COLO668 (cell line): ENCODE data around the gene COX7C.
"Not testable (repeated sequence)": the region's sequence is repeated elsewhere in the genome, so short reads cannot be mapped to it uniquely, and the experiment has no call there.

Experiments
- DNase-seq: peaks from one replicate; lab custom pipeline; 2025; ENCODE audit not compliant: unreplicated experiment; lab: John Stamatoyannopoulos, UW

COX7C gene, protein sequence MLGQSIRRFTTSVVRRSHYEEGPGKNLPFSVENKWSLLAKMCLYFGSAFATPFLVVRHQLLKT

DNA sequence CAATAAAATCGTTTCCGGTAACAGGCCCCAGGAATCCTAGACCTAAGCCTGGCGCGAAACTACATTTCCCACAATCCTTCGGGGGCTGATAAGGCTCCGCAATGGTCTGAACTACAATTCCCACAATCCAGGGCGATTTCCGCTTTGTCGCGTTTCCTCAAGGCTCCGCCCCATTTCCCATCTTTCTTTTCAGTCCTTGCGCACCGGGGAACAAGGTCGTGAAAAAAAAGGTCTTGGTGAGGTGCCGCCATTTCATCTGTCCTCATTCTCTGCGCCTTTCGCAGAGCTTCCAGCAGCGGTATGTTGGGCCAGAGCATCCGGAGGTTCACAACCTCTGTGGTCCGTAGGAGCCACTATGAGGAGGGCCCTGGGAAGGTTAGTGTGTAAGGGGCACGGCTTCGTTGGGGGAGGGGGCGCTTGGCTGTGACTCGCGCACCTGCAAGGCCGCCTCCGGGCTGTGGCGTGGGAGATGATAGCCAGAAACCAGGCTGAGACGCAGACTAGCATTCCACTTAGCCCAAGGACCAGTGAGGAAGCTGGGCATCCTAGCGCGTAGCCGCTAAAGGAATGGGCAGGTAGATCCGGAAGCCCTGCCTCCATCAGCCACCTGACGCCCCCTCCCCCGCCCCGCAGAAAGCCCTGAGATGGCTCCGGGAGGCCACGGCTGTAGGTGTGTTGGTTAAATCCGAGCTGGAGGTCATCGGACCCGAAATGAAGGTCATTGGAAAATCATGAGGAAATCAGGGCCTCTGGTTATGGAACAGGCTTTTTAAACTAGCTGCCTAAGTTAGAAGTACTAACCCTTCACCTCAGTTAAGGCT lies at the start of gene COX7C:
COX7C (plus strand) TSS at position 186 of the 821 bp plus-strand sequence; CDS start at position 301, 115 bp downstream.
- DNase-seq: peak; percentile 88

DNA sequence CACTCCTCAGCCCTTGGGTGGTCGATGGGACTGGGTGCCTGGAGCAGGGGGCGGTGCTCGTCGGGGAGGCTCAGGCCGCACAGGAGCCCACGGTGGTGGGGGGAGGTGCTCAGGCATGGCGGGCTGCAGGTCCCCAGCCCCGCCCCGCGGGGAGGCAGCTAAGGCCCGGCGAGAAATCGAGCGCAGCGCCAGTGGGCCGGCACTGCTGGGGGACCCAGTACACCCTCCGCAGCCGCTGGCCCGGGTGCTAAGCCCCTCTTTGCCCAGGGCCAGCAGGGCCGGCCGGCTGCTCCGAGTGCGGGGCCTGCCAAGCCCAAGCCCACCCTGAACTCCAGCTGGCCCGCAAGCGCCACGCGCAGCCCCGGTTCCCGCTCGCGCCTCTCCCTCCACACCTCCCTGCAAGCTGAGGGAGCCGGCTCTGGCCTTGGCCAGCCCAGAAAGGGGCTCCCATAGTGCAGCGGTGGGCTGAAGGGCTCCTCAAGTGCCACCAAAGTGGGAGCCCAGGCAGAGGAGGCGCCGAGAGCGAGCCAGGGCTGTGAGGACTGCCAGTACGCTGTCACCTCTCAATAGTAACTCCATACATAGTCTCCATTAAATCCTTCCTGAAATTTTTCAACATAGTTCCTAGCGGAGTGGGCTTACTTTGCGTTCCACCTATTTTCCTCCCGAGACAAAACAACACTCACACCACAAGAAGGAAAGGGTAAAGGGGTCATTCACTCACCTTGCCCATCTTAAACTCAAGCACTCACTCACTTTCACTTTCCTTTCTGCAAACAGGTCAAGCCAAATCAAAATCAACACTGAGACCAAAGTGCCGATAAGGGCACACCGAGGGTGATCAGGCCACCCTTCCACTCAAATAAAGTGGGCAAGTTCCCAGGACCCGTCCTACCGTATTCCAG lies 48.0 kb upstream of the COX7C start:
- DNase-seq: not testable (repeated sequence)

DNA sequence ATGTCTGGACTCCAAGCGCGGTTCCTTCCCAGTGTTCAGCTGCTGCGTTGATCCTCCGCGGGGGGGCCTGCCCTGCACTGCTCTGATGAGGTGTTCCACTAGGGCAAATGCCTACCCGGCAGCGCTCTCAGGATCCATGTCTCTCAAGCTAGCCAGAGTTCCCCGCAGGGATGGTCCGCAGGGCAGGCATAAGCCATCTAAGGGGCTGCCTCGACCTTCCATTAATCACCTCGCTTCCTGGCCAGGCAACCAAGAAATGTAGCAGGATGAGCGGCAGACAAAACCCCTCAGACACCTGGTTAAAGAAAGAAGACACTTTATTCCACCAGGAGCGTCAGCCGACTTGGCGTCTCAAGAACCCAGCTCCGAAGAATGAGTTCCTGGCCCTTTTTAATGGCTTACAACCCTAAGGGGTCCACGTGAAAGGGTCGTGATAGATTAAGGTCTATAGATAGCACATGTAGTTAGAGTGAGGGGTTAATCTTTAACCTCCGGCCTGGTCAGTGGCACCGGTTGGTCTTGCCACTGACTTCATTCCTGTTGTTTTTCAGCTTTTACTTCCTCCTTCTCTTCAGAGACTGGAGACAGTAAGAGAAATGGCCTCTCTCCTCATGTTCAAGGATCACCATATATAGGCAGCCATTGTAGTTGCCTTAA lies 47.2 kb upstream of the COX7C start:
- DNase-seq: no peak

DNA sequence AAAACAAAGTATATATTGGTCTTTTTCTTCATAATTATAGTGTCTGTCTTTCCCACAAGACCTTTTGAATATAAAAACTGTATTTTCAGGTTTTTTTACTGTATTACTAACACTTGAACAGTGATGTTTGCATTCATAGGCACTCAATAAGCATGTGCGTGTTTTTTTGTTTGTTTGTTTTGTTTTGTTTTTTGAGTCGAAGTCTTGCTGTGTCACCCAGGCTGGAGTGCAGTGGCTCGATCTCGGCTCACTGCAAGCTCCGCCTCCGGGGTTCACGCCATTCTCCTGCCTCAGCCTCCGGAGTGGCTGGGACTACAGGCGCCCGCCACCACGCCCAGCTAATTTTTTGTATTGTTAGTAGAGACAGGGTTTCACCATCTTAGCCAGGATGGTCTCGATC lies 46.6 kb upstream of the COX7C start:
- not testable (repeated sequence) for DNase-seq

DNA sequence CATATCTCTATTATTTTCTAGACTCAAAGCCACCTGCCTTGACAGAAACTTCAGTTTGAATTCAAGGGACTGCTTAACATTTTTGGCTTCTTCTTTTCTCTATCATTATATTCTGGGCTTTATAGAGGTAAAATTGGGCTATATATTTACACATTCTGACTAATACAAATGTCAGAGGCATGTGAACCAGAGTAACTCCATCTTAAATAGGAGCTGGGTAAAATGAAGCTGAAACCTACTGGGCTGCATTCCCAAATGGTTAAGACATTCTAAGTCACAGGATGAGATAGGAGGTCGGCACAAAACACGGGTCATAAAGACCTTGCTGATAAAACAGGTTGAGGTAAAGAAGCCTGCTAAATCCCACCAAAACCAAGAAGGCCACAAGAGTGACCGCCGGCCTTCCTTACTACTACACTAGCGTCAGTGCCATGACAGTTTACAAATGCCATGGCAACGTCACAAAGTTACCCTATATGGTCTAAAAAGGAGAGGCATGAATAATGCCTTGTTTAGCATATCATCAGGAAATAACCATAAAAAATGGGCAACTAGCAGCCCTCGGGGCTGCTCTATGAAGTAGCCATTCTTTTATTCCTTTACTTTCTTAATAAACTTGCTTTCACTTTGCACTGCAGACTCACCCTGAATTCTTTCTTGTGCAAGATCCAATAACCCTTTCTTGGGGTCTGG lies 44.8 kb upstream of the COX7C start:
- no peak for DNase-seq

DNA sequence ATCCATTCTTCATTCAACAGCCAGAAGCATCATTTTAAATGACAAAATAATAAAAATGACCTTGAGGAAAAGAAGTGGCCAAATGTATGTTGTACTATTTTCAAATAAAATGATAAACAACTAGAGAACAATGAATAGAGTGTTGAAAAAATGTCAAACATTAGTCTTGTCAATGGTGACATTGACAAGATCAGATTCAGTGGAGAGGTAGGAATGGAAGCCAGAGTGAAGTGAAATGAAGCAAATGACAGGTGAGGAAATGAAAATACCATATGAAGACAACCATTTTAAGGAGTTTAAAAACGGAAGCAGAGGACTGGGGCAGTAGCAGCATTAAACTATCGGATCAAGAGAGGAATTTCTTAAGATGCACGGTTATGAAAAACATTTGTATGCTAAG lies 38.2 kb upstream of the COX7C start:
- DNase-seq: no peak

DNA sequence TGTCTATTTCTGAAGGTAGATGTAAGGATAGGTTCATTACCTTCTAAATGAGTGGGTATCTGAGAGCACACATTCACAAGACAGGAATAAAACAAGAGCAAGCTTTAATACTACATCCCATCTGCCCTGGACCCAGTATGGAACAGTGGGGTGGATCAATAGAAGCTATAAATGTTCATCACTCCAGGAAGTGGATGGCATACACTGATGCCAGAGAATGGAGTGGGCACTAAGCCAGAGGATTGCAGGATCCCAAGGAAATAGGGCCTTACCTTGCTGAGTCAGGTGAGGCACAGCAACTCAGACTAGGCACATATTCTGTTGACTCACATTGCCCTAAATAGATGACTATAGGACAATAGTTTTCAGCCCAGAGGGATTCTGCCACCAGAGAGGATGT lies 21.3 kb upstream of the COX7C start:
- DNase-seq: no peak

DNA sequence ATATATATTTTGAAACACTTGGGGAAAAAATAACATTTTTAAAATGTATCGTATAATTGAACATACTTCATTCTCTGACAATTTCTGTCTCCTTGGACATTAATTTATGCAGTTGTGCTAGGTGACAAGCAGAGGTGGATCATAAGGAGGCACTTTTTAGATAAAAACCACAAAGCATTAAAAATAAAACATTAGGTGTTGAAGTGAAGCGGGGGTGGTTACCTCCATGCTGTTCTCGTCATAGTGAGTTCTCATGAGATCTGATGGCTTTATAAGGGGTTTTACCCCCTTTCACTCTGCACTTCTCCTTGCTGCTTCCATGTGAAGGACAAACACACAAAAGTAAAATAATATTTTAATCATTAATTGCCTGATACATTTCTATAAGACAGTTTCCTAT lies 11.9 kb upstream of the COX7C start:
- no peak for DNase-seq

DNA sequence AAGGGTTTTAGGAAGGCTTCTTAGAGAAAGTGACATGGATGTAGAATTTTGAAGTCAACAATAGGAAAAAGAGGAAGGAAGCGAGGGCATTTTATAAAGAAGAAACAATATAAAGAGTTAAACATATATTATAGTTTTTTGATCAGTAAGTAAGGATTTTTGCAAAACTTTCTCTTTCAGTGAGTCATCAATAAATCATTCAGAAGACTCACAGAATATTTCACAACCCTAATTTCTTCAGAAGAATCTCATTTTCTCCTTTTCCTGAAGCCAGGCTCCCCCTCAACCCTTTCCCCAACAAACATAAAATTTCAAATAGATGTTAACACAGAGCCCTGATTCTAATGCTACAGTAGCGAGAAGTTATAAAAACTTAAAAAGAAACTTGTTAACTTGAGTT lies 4.3 kb upstream of the COX7C start:
- DNase-seq: no peak

DNA sequence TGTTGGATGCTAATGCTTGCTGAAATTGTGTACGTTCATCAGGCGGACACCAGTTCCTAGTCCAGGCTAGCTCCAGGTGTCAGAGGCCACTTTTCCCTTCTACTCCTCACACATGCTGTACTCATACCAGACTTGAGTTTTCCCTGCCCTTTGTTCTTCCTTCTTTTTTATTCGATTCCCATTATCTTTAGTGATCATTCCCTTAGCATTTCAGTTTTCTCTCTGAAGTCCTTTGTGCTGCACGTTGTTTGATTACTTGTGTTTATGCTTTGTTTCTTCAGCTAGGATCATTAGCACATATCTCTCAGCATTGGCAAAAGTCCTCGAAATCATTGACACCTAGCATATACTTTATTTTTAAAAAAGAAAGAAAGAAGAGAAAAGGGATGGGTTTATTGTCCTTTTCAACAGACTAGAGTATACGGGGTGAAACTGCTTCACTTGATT lies 409 bp upstream of the COX7C start:
- no peak for DNase-seq

DNA sequence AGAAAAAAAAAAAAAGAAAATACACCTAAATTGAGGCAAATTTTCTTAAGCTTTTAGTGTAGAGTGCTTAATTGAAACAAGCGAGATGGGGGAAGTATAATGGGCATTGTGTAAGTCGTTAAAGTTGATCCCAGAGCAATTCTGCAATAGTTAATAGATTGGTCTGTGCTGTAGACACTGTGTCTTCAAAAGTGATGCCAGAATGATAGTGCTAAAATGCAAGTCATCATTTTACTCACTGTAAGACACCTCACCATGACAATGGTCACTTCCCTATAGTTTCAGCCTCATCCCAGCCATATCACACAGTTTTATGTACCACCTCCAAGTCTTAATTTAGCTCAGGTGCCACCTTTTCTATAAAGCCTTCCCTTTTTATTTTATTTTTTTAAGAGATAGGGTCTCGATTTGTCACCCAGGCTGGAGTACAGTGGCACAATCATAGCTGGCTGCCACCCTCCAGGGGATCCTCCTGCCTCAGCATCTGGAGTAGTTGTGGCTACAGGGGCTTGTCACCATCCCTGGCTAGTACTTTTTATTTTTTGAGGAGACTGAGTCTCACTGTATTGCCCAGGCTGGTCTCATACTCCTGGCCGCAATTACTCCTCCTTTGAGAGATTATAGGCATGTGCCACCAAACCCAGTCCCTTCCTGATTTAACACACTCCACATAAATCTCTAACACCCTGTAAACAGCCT lies 6.2 kb downstream of the COX7C start:
- no peak for DNase-seq

DNA sequence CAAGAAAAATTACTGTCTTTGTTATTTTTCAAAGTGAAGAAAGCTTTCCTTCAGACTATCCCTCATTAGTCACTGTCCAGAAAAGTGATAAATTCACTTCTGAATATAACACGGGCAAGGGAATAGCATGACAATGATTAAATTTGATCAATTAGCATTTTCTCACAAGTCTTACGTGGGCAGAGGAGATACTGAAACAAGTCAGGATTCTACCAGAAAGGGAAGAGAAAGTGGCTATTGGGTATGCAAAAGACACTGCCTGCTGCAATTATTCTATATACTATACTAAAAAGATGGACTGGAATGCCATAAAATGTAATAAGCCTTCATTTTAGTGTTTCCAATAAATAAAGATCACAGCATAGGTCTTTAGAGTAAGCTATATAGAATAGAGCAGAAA lies 7.4 kb downstream of the COX7C start:
- DNase-seq: no peak

DNA sequence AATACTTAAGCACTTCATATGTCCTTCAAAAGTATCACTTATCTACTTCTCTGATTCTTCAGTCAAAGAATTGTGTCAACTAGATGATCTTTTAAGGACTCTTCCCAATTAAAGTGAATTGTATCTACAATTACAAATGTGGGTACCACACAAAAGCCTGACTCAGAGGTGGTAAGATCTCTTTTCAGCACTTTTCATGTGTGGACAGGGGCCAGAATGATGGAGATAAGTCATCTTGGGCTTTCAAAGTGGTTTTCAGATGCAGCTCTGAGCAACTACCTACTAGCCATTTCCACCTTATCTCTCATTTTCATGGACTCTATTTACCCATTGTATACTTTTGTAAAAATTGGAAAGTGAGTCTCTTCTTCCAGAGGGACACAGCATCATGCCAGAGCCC lies 8.4 kb downstream of the COX7C start:
- no peak for DNase-seq

DNA sequence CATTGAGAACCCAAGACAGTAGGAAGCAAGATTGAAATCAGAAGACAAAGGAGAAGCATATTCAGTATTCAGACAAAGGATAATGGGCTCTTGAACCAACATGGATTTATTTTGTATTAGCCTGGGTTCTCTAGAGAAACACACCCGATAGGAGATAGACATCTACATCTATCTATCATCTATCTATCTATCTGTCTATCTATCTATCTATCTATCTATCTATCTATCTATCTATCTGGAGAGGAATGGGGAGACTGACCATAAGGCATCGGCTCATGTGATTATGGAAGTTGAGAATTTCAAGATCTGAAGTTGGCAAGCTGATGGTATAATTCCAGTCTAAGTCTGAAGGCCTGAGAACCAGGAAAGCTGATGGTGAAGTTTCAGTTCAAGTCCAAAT lies 13.4 kb downstream of the COX7C start:
- DNase-seq: no peak

DNA sequence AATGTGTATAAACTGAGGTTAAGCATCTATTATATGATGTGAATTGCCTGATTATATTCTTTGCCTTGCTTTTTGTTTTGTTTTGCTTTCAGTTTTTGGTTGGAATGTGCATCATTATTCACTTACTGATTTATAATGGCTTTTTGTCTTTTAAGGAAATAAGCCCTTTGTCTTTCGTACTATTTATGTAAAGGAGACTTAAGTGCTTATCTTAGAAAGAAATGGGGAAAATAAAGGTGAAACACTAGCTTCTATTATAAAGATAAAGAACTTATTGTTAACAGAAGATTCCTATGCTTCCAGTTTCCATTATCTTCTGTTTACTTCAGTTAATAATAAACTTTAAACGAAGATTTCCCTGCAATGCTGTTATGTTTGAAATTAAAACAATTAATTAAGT lies 23.3 kb downstream of the COX7C start:
- DNase-seq: no peak

DNA sequence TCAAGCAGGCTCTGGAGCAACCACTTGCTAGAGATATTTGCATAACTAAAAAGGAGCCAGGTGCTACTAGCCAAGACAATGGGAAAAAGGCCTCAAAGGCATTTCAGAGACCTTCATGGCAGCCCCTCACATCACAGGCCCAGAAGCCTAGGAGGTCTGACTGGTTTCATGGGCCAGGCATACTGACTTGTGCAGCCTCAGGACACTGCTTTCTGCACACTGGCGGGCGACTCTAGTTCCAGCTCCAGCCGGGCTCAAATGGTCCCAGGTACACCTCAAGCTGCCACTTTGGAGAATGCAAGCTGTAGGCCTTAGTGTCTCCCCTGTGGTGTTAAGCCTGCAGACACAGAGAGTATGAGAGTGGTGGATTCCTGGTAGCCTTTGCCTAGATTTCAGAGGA lies 27.1 kb downstream of the COX7C start:
- DNase-seq: no peak

DNA sequence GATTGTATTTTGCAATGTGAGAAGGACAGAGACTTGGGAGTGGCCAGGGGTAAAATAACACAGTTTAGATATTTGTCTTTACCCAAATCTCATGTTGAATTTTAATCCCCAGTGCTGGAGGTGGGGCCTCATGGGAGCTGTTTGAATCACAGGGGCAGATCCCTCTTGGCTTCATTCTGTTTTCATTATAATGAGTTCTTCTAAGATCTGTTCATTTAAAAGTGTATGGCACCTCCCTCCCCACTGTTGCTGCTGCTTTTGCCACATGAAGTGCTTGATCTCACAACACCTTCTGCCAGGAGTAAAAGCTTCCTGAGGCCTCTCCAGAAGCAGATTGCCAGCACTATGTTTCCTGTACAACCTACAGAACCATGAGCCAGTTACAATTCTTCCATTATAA lies 28.1 kb downstream of the COX7C start:
- DNase-seq: no peak

DNA sequence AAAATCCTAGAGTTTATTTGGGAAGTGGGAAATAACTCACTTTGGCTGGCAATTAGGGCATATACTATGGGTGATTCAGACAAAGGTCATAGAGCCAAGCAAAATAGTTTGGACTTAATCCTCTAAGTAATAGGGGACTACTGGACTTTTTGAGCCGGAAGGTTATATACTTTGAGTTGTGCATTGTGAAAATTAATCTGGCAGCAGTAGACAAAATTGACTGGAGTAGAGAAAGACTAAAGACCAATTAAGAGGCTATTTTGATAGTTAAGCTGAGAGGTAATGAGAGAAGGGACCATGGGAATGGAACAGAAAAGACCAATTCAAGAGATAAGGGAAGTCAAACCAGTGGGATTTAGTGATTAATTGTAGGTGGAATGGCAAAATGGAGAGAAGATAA lies 28.9 kb downstream of the COX7C start:
- DNase-seq: no peak

DNA sequence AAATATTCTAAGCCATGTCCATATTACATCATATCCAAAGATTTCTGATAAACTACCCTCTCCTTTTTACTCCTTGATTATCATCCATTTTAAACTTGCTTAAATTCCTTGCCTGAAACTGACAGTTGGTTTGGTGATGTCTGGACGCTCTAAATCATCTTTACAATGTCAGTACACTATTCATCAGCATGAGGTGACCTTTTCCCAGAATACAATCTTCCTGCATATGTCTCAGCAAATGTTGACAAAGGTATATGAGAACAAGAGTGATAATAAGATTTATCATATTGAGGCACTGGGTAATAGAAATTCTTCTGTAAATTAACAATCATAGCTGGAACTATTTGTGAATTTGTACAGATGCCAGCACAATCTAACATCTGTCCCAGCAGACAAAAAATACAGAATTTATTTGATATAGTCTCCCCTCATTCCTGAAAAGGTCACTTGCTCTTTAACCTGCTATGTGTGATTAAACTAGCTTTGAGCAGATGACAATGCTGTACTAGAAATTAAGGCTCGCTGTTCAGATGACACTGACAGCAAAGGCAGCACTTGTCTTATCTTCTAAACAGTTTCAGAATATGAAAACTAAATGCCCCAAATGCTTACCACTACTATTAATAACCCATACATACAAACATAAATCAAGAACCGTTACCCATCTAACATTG lies 32.2 kb downstream of the COX7C start:
- DNase-seq: no peak

DNA sequence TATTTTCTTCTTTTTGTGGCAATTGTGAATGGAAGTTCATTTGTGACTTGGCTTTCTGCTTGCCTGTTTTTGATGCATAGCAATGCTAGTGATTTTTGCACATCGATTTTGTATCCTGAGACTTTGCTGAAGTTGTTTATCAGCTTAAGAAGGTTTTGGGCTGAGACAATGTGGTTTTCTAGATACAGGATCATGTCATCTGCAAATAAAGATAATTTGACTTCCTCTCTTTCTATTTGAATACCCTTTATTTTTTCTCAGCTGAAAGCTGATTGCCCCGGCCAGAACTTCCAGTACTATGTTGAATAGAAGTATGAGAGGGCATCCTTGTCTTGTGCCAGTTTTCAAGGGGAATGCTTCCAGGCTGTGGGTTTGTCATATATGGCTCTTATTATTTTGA lies 43.0 kb downstream of the COX7C start:
- not testable (repeated sequence) for DNase-seq
